ENCODE measurements around the gene SPOCK3.

GRCh38 chr4:167274351-167274750 is 40.1 kb upstream of the SPOCK3 start:
- no peak for TF ChIP-seq ZNF639 (CRISPR knock-in tag; conservative IDR thresholded peaks at IDR 0.05)
- TF ChIP-seq ETV5 (CRISPR knock-in tag; IDR thresholded peaks at IDR 0.05; ENCODE audit: borderline replicate concordance) = no peak
- no peak for TF ChIP-seq ZNF367 (CRISPR knock-in tag; IDR thresholded peaks at IDR 0.05; ENCODE audit: borderline replicate concordance)
- no peak for TF ChIP-seq ZFP36 (IDR thresholded peaks at IDR 0.05; ENCODE audit: borderline replicate concordance, low read depth, low read length, partially characterized antibody)
- TF ChIP-seq RAD51 (IDR thresholded peaks at IDR 0.05; ENCODE audit: borderline replicate concordance) = no peak
- no peak for TF ChIP-seq STAG1 (CRISPR knock-in tag; IDR thresholded peaks at IDR 0.05)
- no peak for TF ChIP-seq ZBTB33 (CRISPR knock-in tag; IDR thresholded peaks at IDR 0.05)
- TF ChIP-seq, protein P1, sequence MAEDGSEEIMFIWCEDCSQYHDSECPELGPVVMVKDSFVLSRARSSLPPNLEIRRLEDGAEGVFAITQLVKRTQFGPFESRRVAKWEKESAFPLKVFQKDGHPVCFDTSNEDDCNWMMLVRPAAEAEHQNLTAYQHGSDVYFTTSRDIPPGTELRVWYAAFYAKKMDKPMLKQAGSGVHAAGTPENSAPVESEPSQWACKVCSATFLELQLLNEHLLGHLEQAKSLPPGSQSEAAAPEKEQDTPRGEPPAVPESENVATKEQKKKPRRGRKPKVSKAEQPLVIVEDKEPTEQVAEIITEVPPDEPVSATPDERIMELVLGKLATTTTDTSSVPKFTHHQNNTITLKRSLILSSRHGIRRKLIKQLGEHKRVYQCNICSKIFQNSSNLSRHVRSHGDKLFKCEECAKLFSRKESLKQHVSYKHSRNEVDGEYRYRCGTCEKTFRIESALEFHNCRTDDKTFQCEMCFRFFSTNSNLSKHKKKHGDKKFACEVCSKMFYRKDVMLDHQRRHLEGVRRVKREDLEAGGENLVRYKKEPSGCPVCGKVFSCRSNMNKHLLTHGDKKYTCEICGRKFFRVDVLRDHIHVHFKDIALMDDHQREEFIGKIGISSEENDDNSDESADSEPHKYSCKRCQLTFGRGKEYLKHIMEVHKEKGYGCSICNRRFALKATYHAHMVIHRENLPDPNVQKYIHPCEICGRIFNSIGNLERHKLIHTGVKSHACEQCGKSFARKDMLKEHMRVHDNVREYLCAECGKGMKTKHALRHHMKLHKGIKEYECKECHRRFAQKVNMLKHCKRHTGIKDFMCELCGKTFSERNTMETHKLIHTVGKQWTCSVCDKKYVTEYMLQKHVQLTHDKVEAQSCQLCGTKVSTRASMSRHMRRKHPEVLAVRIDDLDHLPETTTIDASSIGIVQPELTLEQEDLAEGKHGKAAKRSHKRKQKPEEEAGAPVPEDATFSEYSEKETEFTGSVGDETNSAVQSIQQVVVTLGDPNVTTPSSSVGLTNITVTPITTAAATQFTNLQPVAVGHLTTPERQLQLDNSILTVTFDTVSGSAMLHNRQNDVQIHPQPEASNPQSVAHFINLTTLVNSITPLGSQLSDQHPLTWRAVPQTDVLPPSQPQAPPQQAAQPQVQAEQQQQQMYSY (CRISPR knock-in tag; IDR thresholded peaks at IDR 0.05) = no peak
- TF ChIP-seq SRF (IDR thresholded peaks at IDR 0.05; ENCODE audit: low read depth, low read length) = no peak
- TF ChIP-seq CTCF (CRISPR knock-in tag; IDR thresholded peaks at IDR 0.05) = no peak
- no peak for TF ChIP-seq POLR2AphosphoS5 (IDR thresholded peaks at IDR 0.05; ENCODE audit: low read depth, low read length)
- TF ChIP-seq CSRNP2 (CRISPR knock-in tag; conservative IDR thresholded peaks at IDR 0.05; ENCODE audit: low read depth) = no peak
- TF ChIP-seq KDM4B (CRISPR knock-in tag; IDR thresholded peaks at IDR 0.05) = no peak
